Left ventricle myocardium inferior (tissue), 1 donor: Measurements from ENCODE around the gene SPX. TPM values are rescaled to one million over a fixed set of nuclear protein-coding genes. Genes with fewer than 3 reads are reported as not detected.

ENCODE experiments used
- DNase-seq: peaks from one replicate; pipeline ENCODE4 v3.0.0-alpha.2; 2020
- H3K27ac ChIP-seq: fragments of 200-600 bp; replicated peaks from 2 replicates; pipeline ENCODE4 v1.8.0; 2021
- H3K27me3 ChIP-seq: fragments of 200-600 bp; 2 replicates; pipeline ENCODE4 v1.8.0; 2021; ENCODE audit warnings: low read depth
- H3K36me3 ChIP-seq: fragments of 200-600 bp; 2 replicates; pipeline ENCODE4 v1.8.0; 2021
- H3K4me1 ChIP-seq: fragments of 200-600 bp; 2 replicates; pipeline ENCODE4 v1.8.0; 2021
- H3K4me3 ChIP-seq: fragments of 200-600 bp; 2 replicates; pipeline ENCODE4 v1.8.0; 2021; ENCODE audit warnings: mild to moderate bottlenecking, moderate library complexity
- H3K9me3 ChIP-seq: fragments of 200-600 bp; replicated peaks from 2 replicates; pipeline ENCODE4 v1.8.0; 2021
- CTCF ChIP-seq: fragments of 200-600 bp; IDR thresholded peaks from 2 replicates; pipeline ENCODE4 v1.8.0; 2021; ENCODE audit warnings: antibody characterized with exemption, mild to moderate bottlenecking, borderline replicate concordance
- intact Hi-C: fragments of 100-400 bp; cut with micrococcal nuclease; formaldehyde crosslinking; loops from one replicate; pipeline ENCODE4 v1.11.0; 2022
- total RNA-seq: library from RNA; stranded (reverse); fragmentation: NEBNext Ultra II Directional; extraction: Animal tissue kit (Norgen Biotek cat#: 25700); gene quantifications from one replicate; pipeline ENCODE4 v1.2.1, GENCODE V29; 2021
- donor health status: DM: no; HTN: yes; CAD: no; lungs with severe emphysema.

Gene SPX
- total RNA-seq, 1 donor from 2014 or later: 16.5 TPM

- H3K27ac ChIP-seq: no peak overlapping the region
- intact Hi-C loops: no loop called here
- no peak overlapping the region for H3K4me3 ChIP-seq
- H3K4me1 ChIP-seq: no peaks in the 10 kb centered on the region
- H3K36me3 ChIP-seq: no peaks in the 10 kb centered on the region
- no peak for TF ChIP-seq CTCF
- DNase-seq: no peak
- H3K9me3 ChIP-seq: no peaks in the 10 kb centered on the region
- no peaks in the 10 kb centered on the region for H3K27me3 ChIP-seq
Measured at GRCh38 chr12:21562859-21563258, 36.8 kb downstream of the SPX start.

GRCh38 chr12:21566223-21566906 lies 40.3 kb downstream of the SPX start:
- no peak overlapping the region for H3K27ac ChIP-seq
- no peaks in the 10 kb centered on the region for H3K27me3 ChIP-seq
- no peaks in the 10 kb centered on the region for H3K9me3 ChIP-seq
- no peak overlapping the region for H3K4me3 ChIP-seq
- H3K36me3 ChIP-seq: no peaks in the 10 kb centered on the region
- DNase-seq: no peak
- intact Hi-C loops: no loop called here
- no peaks in the 10 kb centered on the region for H3K4me1 ChIP-seq
- TF ChIP-seq CTCF: no peak

GRCh38 chr12:21566907-21567394 lies 40.9 kb downstream of the SPX start:
- Histone ChIP-seq H3K4me1 (no peaks in the 10 kb centered on the region), H3K4me3 (no peak overlapping the region), H3K36me3 (no peaks in the 10 kb centered on the region), H3K27me3 (no peaks in the 10 kb centered on the region), H3K27ac (no peak overlapping the region), H3K9me3 (no peaks in the 10 kb centered on the region)
- DNase-seq: no peak
- no peak for TF ChIP-seq CTCF
- intact Hi-C loops: no loop called here

GRCh38 chr12:21568115-21568514 lies 42.0 kb downstream of the SPX start:
- intact Hi-C loops: no loop called here

GRCh38 chr12:21571046-21571445 lies 45.0 kb downstream of the SPX start:
- no peak for TF ChIP-seq CTCF
- H3K36me3 ChIP-seq: no peaks in the 10 kb centered on the region
- no peaks in the 10 kb centered on the region for H3K4me1 ChIP-seq
- H3K4me3 ChIP-seq: no peak overlapping the region
- H3K9me3 ChIP-seq: no peaks in the 10 kb centered on the region
- H3K27me3 ChIP-seq: no peaks in the 10 kb centered on the region
- intact Hi-C loops: no loop called here
- DNase-seq: no peak
- H3K27ac ChIP-seq: no peak overlapping the region

More at GRCh38 chr12:21568115-21568514, 42.0 kb downstream of the SPX start:
- Histone ChIP-seq H3K27ac (no peak overlapping the region), H3K9me3 (no peaks in the 10 kb centered on the region), H3K36me3 (no peaks in the 10 kb centered on the region), H3K4me3 (no peak overlapping the region), H3K27me3 (no peaks in the 10 kb centered on the region), H3K4me1 (no peaks in the 10 kb centered on the region)
- TF ChIP-seq CTCF: no peak
- DNase-seq: no peak
